Measurements from ENCODE around the gene ZCCHC2. TPM values are rescaled to one million over a fixed set of nuclear protein-coding genes. Genes with fewer than 3 reads are reported as not detected.

ZCCHC2 gene
- total and polyA plus RNA-seq, 2 of the 13 experiments (the other 11 are each of a cell fraction or from before 2014, with no cell fraction given), result 62.5 to 76.1 TPM

DNA sequence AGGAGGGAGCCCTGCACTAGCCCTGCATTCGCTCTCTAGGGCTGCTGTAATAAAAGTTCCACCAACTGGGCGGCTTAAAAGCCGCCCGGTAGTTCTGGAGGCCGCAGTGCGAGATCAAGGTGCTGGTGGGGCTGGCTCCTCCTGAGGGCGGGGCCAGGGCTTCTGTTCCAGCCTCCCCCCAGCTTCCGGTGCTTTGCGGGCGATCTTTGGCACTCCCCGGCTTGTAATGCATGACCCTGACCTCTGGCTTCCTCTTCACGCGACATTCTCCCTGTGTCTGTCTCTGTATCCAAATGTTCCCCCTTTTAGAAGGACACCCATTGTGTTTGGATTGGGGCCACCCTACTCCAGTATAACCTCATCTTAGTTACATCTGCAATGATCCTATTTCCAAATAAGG is 84.5 kb downstream of the ZCCHC2 start (continued):
- TF ChIP-seq, protein P1, sequence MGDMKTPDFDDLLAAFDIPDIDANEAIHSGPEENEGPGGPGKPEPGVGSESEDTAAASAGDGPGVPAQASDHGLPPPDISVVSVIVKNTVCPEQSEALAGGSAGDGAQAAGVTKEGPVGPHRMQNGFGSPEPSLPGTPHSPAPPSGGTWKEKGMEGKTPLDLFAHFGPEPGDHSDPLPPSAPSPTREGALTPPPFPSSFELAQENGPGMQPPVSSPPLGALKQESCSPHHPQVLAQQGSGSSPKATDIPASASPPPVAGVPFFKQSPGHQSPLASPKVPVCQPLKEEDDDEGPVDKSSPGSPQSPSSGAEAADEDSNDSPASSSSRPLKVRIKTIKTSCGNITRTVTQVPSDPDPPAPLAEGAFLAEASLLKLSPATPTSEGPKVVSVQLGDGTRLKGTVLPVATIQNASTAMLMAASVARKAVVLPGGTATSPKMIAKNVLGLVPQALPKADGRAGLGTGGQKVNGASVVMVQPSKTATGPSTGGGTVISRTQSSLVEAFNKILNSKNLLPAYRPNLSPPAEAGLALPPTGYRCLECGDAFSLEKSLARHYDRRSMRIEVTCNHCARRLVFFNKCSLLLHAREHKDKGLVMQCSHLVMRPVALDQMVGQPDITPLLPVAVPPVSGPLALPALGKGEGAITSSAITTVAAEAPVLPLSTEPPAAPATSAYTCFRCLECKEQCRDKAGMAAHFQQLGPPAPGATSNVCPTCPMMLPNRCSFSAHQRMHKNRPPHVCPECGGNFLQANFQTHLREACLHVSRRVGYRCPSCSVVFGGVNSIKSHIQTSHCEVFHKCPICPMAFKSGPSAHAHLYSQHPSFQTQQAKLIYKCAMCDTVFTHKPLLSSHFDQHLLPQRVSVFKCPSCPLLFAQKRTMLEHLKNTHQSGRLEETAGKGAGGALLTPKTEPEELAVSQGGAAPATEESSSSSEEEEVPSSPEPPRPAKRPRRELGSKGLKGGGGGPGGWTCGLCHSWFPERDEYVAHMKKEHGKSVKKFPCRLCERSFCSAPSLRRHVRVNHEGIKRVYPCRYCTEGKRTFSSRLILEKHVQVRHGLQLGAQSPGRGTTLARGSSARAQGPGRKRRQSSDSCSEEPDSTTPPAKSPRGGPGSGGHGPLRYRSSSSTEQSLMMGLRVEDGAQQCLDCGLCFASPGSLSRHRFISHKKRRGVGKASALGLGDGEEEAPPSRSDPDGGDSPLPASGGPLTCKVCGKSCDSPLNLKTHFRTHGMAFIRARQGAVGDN (CRISPR knock-in tag; IDR thresholded peaks at IDR 0.05), result peak; percentile 51
- TF ChIP-seq EEA1 (CRISPR knock-in tag; IDR thresholded peaks at IDR 0.05; ENCODE audit: borderline replicate concordance), result no peak
- no peak for TF ChIP-seq NFYC (CRISPR knock-in tag; IDR thresholded peaks at IDR 0.05)
- no peak for TF ChIP-seq ZNF224 (CRISPR knock-in tag; IDR thresholded peaks at IDR 0.05)
- TF ChIP-seq, protein P2, sequence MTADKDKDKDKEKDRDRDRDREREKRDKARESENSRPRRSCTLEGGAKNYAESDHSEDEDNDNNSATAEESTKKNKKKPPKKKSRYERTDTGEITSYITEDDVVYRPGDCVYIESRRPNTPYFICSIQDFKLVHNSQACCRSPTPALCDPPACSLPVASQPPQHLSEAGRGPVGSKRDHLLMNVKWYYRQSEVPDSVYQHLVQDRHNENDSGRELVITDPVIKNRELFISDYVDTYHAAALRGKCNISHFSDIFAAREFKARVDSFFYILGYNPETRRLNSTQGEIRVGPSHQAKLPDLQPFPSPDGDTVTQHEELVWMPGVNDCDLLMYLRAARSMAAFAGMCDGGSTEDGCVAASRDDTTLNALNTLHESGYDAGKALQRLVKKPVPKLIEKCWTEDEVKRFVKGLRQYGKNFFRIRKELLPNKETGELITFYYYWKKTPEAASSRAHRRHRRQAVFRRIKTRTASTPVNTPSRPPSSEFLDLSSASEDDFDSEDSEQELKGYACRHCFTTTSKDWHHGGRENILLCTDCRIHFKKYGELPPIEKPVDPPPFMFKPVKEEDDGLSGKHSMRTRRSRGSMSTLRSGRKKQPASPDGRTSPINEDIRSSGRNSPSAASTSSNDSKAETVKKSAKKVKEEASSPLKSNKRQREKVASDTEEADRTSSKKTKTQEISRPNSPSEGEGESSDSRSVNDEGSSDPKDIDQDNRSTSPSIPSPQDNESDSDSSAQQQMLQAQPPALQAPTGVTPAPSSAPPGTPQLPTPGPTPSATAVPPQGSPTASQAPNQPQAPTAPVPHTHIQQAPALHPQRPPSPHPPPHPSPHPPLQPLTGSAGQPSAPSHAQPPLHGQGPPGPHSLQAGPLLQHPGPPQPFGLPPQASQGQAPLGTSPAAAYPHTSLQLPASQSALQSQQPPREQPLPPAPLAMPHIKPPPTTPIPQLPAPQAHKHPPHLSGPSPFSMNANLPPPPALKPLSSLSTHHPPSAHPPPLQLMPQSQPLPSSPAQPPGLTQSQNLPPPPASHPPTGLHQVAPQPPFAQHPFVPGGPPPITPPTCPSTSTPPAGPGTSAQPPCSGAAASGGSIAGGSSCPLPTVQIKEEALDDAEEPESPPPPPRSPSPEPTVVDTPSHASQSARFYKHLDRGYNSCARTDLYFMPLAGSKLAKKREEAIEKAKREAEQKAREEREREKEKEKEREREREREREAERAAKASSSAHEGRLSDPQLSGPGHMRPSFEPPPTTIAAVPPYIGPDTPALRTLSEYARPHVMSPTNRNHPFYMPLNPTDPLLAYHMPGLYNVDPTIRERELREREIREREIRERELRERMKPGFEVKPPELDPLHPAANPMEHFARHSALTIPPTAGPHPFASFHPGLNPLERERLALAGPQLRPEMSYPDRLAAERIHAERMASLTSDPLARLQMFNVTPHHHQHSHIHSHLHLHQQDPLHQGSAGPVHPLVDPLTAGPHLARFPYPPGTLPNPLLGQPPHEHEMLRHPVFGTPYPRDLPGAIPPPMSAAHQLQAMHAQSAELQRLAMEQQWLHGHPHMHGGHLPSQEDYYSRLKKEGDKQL (CRISPR knock-in tag; IDR thresholded peaks at IDR 0.05; ENCODE audit: low read depth), result no peak
- TF ChIP-seq, protein P3, sequence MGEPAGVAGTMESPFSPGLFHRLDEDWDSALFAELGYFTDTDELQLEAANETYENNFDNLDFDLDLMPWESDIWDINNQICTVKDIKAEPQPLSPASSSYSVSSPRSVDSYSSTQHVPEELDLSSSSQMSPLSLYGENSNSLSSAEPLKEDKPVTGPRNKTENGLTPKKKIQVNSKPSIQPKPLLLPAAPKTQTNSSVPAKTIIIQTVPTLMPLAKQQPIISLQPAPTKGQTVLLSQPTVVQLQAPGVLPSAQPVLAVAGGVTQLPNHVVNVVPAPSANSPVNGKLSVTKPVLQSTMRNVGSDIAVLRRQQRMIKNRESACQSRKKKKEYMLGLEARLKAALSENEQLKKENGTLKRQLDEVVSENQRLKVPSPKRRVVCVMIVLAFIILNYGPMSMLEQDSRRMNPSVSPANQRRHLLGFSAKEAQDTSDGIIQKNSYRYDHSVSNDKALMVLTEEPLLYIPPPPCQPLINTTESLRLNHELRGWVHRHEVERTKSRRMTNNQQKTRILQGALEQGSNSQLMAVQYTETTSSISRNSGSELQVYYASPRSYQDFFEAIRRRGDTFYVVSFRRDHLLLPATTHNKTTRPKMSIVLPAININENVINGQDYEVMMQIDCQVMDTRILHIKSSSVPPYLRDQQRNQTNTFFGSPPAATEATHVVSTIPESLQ (CRISPR knock-in tag; conservative IDR thresholded peaks at IDR 0.05), result no peak
- TF ChIP-seq ZNF75D (CRISPR knock-in tag; IDR thresholded peaks at IDR 0.05; ENCODE audit: borderline replicate concordance), result no peak
- TF ChIP-seq TBX3 (IDR thresholded peaks at IDR 0.05; ENCODE audit: borderline replicate concordance), result no peak
- TF ChIP-seq, protein P4, sequence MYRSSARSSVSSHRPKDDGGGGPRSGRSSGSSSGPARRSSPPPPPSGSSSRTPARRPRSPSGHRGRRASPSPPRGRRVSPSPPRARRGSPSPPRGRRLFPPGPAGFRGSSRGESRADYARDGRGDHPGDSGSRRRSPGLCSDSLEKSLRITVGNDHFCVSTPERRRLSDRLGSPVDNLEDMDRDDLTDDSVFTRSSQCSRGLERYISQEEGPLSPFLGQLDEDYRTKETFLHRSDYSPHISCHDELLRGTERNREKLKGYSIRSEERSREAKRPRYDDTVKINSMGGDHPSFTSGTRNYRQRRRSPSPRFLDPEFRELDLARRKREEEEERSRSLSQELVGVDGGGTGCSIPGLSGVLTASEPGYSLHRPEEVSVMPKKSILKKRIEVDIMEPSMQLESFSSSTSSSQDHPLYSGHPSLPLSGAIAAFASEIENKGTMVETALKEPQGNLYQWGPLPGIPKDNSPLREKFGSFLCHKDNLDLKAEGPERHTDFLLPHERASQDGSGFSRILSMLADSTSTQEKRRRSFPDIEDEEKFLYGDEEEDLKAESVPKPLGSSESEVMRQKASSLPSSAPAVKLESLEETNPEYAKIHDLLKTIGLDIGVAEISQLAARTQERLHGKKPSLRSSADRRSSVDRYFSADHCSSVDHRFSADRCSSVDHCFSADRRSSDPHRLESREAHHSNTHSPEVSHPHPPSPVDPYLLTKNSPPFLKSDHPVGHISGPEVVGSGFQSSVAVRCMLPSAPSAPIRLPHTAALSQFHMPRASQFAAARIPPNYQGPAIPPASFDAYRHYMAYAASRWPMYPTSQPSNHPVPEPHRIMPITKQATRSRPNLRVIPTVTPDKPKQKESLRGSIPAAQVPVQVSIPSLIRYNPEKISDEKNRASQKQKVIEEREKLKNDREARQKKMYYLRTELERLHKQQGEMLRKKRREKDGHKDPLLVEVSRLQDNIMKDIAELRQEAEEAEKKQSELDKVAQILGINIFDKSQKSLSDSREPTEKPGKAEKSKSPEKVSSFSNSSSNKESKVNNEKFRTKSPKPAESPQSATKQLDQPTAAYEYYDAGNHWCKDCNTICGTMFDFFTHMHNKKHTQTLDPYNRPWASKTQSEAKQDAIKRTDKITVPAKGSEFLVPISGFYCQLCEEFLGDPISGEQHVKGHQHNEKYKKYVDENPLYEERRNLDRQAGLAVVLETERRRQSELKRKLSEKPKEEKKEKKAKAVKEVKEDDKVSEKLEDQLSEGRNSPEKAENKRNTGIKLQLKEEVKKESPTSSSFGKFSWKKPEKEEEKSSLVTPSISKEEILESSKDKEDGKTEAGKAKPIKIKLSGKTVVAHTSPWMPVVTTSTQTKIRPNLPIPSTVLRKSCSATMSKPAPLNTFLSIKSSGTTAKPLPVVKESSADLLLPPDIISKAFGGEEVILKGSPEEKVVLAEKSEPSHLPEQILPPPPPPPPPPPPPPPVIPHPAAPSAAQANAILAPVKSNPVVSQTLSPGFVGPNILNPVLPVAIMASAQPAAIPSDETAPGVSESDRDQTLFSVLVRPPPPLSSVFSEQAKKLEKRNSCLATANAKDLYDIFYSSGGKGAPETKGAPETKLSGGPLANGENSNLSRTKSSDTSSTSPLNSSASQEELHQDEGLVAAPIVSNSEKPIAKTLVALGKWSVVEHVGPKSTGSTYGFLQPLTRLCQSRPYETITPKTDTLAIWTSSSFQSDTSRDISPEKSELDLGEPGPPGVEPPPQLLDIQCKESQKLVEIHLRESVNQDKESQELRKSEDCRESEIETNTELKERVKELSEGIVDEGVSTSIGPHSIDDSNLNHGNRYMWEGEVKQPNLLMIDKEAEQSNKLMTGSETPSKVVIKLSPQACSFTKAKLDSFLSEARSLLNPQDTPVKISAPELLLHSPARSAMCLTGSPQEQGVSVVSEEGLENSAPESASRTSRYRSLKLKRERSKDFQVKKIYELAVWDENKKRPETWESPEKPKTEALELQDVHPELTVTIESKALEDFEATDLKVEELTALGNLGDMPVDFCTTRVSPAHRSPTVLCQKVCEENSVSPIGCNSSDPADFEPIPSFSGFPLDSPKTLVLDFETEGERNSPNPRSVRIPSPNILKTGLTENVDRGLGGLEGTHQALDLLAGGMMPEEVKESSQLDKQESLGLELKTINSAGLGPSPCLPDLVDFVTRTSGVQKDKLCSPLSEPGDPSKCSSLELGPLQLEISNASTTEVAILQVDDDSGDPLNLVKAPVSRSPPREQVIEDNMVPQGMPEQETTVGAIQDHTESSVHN (CRISPR knock-in tag; IDR thresholded peaks at IDR 0.05), result no peak
